HG03039 (cell line): ENCODE results near the gene GDF10.

Source experiments
- ATAC-seq: cut with Tn5 transposase; IDR thresholded peaks from one replicate; pipeline ENCODE4 v1.9.1; 2021; ENCODE audit warnings: mild to moderate bottlenecking, moderate library complexity; ENCODE audit not compliant: unreplicated experiment

GDF10 gene

DNA sequence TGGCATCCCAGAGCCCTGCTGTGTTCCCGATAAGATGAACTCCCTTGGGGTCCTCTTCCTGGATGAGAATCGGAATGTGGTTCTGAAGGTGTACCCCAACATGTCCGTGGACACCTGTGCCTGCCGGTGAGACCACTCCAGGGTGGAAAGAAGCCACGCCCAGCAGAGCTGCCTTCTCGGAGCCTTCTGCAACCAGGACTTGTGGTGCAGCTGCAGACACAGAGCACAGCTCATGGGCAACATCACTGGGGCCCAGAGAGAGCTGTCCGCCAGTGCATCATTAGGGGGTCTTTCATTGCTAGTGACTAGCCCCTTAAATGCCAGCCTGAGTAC, 12.6 kb downstream of the GDF10 start:
- ATAC-seq = no peak

DNA sequence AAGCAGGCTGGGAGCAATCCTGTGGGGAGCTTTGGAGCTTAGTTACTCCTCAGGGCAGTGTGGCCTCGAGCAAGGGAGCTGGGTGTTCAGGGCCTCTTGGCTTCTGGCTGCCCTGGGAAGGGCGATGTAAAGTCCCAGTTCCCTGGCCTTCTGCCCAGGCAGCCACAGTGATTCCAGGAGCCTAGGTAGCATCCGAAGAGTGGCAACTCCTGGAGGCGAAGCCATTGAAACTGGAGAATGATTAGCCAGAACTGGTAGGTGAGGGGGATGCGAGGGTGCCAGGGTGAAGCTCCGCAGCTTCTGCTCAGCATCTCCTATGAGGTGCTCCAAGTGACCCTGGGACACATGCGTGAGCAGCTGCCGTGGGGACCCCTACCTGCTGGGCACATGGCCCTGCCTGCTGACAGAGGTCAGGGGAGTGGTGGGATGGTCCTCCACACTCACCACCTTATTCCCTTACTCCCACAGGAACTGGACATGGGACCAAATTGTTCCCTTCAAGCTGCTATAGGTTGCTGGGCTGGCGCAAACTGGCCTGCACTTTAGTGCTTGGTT, 14.5 kb downstream of the GDF10 start:
- ATAC-seq = no peak

DNA sequence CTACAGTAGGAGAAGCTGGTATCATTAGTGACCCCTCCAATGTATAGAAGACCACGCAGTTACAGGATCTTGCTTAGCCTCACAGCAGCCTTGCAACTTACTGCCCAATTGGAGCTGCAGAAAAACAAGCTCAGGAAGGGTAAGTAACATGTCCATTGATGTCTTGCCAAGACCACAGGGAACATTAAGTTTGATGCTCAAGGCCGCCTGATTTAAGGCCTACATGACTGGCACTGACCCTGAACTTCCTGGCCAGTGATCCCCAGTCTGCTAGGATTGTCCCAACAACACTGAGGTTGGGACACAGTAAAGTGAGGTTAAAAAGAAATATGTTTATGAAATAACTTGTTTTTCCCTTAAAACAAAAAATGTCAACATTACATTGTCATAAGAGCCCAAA, 15.4 kb downstream of the GDF10 start:
- ATAC-seq = no peak

DNA sequence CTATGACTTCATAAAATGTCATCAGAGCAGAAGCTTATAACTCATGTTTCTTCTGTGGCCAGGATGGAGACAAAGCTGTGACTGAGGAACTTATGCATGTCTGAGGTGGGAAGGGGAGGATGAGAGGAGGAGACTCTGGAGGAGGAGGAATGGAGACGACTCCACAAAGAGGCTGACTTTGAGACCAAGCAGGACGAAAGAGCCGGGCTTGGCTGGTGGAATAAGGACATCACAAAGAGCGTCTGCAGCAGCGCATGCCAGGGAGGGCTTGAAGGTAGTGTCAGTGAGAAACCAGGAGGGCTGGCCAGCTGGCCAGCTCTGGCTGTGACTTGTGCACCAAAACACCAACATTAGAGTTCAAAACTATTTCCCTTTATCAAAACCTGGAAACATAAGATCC, 16.1 kb downstream of the GDF10 start:
- no peak for ATAC-seq

DNA sequence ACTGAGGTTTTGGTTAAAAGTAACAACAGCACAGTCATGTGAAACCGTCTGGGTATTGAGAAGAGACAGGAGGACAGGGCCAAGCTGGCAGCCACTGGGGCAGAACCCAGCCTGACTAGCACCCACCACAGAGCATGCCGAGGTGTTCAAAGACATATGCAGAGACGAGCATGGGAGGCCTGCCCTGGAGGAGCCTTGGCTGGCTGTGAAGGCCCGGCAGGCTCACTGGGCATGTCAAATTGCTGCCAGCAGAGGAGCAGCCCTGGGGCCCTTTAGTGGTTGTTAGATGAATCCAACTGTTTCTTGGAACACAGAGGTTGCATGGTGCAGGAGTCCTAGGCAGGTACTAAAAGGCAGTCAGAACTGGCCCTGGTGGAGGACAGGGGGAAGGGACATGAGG, 17.3 kb downstream of the GDF10 start:
- no peak for ATAC-seq

DNA sequence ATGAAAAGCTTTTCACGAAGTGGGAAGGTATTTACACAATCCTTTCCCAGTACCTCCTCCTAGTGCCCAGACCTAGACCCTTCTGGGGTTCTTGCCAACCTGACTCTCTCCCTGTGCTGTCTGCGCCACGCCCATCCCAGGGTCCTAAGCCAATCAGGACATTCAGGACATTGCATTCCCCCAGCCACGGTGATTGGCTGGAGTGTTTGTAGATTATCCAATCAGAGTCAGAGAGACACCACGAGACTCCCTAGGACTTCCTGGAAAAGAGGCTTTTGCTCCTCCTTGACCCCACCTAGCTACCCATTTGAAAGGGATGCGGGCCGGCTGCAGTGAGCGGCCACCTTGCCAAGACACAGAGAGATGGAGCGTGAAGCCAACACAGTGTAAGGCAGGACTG, 18.7 kb downstream of the GDF10 start:
- ATAC-seq = no peak

DNA sequence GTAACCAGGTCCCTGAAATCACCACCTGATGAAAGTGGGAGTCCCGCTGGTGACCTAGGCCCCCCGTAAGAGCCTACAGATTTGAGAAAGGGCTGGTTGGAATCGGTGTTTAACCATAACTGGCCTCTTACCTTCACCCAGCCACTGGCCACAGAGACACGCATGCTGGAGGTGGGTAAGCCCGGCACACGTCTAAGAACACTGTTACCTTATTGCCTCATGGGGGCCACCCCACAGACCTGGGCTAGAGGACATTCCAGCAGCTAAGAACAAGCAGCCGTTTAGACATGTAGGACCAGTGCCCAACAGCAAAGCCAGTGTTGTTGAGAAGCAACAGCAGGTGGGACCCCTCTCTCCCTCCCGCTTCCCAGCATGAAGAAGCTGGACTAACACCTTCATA, 19.8 kb downstream of the GDF10 start:
- no peak for ATAC-seq

DNA sequence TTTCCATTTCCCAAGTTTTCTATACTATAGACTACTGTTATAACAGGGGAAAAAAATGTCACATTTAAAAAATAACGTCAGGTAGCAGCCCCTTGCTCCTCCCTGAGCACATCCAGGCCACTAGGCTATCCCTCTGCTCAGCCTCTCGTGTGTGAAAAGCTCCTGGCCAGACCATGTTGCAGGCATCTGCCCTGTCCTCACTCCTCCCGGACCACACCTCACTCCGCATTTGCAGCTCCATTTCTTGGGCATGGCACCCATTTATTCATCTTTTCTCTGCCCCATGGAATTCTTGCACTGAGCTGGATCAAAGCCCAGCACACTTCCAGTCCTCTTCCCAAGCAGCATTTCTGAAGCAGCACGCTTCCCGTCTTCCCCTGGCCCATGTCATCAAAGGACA, 20.8 kb downstream of the GDF10 start:
- no peak for ATAC-seq

DNA sequence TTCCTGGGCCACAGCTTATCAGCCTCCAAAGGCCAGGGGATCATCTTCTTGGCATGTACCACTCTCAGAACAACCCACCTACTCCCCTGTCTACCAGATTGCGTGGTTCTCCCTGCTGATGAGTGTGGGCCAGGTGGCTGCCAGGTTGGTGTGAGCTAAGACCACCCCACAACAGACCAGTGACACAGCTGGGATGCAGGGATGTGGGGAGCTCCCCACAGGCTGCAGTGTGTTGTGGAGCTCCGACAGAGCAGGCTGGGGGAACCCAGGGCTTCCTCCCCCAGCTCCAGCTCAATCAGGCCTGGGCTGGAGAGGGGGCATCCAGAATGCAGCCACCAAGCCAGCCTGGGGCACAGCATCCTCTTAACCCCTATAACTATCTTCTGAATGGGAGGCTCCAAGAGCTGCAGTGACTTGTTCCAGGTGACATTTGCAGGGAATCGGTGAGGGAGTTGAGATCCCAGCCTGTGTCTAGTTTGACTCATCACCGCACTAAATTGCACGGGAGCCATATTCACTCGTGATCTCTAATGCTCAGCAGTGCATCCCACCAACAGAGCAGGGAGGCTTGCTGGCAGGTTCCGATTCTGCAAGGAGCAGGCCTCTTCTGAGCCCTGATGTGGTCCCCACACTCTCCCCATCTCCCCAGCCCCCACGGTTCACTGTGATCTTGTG, 21.7 kb downstream of the GDF10 start:
- ATAC-seq = no peak

DNA sequence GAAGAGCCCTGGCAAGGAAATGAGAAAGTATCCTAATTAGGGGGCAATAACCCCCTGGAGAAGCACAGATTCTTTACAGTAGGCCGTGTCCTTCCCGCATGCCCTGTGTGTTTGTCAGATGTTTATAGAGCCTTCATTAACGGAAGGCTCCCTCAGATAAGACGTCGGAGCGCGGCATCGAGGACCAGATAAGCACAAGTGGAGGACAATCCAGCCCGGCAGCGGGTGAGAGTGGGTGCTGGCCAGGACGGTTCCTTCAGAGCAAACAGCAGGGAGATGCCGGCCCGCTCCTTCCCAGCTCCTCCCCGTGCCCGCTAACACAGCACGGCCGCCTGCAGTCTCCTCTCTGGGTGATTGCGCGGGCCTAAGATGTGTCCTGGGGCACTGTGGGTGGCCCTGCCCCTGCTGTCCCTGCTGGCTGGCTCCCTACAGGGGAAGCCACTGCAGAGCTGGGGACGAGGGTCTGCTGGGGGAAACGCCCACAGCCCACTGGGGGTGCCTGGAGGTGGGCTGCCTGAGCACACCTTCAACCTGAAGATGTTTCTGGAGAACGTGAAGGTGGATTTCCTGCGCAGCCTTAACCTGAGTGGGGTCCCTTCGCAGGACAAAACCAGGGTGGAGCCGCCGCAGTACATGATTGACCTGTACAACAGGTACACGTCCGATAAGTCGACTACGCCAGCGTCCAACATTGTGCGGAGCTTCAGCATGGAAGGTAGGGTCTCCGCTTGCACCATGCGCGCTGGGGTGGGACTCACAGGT, 22.5 kb downstream of the GDF10 start, which contains the start of gene GDF2:
Gene GDF2, plus strand, starts transcription at position 155 of the 762 bp plus-strand sequence. Its CDS starts 215 bp downstream, at position 370.
- ATAC-seq = no peak

DNA sequence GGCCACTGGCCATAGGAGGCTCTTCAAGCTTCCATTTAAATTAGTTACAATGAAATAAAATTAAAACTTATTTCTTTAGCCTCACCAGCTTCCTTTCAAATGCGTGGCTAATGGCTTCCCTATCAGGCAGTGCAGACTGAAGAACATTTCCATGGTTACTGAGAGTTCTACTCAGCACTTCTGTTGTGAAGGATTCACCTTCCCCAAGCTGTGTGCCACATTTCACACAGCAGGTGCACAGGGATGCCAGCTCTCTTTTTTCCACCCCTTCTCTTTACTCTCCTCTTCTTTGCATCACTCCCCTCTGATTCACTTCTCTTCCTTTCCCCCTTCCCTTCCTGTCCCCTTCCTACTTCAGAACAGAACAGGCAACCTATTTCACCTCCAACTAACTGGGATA, 23.1 kb downstream of the GDF10 start:
- no peak for ATAC-seq

DNA sequence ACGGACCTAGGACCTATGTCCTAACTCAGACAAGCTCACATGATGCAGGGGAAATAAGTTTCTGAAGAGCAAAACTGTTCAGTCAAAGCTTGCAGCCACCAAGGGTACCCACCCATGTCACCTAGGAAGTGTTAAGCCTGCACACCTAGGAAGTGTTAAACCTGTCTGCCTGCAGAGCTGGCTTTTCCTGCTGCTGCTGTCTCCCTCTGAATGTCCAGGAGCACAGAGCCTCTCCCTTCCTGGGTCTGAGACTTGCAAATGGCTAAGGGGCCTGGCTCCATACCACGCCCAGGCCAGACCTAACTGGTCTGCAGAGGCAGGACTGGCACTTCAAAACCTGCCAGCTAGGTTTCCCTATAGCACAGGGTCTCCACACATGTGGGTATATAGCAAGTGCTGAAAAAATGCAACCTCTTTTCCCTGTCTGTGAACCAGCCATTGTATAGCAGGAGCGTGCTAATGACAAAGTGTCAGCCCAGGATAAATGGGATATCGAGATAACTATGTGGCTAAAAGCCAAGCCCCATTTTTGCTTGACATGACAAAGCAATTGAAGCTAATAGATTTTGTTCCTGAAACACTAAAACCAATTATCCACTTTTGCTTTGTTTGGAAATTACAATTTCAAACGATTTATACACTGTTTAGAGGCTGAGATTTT, 23.8 kb downstream of the GDF10 start:
- no peak for ATAC-seq

DNA sequence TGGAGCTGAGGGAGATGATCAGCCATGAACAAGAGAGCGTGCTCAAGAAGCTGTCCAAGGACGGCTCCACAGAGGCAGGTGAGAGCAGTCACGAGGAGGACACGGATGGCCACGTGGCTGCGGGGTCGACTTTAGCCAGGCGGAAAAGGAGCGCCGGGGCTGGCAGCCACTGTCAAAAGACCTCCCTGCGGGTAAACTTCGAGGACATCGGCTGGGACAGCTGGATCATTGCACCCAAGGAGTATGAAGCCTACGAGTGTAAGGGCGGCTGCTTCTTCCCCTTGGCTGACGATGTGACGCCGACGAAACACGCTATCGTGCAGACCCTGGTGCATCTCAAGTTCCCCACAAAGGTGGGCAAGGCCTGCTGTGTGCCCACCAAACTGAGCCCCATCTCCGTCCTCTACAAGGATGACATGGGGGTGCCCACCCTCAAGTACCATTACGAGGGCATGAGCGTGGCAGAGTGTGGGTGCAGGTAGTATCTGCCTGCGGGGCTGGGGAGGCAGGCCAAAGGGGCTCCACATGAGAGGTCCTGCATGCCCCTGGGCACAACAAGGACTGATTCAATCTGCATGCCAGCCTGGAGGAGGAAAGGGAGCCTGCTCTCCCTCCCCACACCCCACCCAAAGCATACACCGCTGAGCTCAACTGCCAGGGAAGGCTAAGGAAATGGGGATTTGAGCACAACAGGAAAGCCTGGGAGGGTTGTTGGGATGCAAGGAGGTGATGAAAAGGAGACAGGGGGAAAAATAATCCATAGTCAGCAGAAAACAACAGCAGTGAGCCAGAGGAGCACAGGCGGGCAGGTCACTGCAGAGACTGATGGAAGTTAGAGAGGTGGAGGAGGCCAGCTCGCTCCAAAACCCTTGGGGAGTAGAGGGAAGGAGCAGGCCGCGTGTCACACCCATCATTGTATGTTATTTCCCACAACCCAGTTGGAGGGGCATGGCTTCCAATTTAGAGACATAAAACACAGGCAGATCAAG, 25.6 kb downstream of the GDF10 start:
- ATAC-seq = no peak

DNA sequence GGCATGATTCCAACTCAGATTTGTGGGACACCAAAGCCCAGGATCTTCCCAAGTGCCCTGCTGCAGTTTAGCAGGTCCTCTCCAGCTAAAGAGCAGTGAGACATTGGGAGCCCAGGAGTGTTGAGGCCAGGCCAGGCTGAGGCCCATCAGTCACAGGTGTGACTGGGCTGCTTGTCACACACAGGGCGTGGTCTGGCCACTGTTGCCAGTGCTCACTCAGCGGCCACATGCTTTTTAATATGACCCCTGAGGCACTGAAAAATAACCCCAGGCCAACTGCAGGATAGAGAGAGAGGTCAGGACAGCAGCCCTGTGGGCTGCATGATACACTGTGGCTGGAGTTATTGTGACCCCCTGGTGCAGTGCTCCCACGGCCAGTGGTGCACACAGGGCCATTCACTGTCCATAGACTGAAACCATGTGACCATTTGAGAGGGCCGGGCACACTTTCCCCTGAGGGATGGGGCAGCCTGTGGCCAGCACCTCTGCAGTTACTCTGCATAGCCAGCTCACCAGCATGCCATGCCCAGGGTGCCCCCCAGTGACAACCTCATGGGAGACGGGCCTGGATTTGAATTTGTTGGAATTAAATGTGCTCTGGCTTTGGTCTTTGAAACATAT, 26.4 kb downstream of the GDF10 start:
- ATAC-seq = no peak

DNA sequence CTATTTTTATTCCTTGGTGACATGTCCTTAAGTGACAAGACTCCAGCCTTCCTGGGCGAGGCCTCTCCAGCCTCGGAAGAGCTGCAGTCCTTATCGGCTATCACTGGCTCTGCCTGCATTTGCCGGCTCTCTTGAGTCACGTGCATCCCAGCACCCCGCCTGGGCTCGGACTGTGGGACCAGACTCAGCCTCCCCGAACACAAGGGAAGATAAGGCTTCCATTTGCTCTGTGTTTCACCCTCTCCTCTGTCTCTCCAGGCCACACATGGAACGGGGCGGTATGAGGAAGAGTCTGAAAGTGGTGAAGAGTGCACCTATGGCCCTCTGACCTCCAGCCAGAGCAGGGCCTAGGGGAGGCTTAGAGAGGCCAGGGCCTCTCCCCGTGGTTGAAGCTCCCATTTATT, 26.9 kb downstream of the GDF10 start:
- no peak for ATAC-seq

DNA sequence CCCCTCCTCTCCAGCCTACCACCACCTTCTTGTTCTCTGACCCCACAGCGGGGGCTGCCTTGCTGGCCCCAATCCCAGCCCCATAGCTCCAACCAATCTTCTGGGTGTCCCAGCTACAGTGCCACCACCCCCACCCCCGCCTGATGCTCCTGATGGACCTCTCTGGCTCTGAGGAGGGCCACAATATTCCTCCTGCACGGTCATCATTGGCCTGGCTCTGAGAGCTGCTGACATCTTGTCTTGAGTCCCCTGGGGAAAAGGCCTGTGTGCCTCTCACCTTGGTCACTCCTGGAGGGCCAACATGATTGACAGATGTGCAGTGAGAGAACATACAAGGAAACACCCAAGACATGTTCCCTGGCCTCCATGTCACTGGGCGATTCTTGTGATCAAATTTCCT, 29.9 kb downstream of the GDF10 start:
- ATAC-seq = no peak

DNA sequence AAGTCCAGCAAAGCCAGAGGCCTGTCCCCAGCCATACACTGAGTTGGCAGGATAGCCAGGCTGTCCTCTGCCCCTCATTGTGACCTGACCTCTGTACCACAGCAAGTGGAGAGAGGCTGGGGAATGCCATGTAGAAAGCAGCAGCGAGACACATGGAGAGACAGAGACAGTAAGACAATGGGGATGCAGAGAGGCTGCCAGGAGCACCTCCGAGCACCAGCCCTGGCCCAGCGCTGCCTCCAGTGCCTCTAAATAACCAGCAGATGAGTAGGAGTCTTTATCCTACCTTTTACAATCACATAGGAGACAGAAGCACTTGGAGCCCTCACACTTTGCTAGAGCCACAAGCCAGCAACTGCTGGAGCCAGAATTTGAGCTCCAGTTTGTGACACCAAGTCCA, 30.4 kb downstream of the GDF10 start:
- no peak for ATAC-seq

DNA sequence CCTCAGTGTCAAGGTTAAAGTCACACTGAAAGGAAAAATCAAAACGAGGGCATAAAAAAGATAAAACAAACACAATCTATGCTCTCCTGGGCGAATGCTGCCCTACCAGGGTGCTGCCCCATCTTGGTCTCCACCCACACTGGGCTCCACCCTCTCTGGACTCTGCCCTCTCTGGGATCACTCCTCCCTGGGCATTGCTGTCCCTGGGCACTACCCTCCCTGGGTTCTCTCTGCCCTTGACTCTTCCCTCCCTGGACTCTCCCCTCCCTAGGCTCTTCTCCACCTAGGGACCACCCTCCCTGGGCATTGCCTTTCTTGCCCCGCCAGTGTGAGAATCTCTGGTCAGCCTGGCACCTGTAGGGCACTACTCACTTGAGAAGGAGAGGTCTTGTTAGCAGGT, 30.8 kb downstream of the GDF10 start:
- no peak for ATAC-seq

DNA sequence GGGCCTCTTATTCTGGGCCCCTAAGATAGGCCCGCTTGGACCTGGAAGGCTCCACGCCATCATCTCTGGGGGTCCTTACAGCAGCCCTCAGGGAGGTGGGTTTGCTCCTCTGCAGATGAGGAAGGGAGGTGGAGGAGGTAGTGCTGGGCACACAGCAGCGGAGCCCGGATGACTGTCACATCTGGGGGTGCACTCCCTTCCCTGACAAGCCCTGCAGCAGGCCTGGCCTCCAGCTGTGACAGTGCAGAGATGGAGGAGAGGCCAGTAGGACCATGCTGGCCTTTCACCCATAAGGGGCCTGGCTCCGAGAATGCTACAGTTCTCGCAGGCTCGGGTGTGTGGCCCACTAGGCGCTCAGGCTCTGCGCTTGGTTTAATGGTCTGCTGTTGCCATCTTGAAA, 31.5 kb downstream of the GDF10 start:
- no peak for ATAC-seq

DNA sequence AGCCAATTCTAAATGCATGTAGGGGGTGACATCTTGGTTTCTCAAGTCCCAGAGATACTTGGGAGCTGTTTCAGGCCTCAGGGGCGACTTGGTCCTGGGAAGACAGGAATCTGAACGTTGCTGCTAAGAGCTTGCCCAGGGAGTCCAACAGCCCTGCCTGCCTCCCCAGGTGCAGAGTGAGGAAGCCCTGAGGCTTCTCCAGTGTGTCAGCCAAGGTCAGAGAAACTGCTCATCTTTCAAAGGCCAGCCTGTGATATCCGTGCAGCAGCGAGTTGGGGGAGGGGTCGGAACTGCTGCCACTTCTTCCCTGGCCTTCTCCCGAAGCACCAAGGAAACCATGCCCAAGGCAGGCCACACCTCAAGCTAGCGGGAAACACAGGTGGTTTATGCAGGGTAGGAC, 32.0 kb downstream of the GDF10 start:
- ATAC-seq = no peak
